Thoracic aorta (tissue), 2 donors: ENCODE measurements around the gene DPP8. TPM values are rescaled to one million over a fixed set of nuclear protein-coding genes. Genes with fewer than 3 reads are reported as not detected.
A peak's percentile ranks its signal among the peaks of the same experiment; 100 is the strongest.

ENCODE experiments used
- ATAC-seq: fragments of 150-250 bp; one replicate; pipeline ENCODE4 v1.8.0; 2017; ENCODE audit warnings: low read depth; ENCODE audit not compliant: insufficient number of reproducible peaks, low FRiP score
- DNase-seq: peaks from one replicate; pipeline ENCODE4 v3.0.0-alpha.2; 2020; ENCODE audit warnings: low spot score
- H3K27ac ChIP-seq, 2 donors: fragments of 200-600 bp; sonication (generic); 1 replicate in 1 of 2; 2 replicates in 1 of 2; pipeline ENCODE4 v1.5.1; 2016; ENCODE audit warnings: mild to moderate bottlenecking in 2 of 2, moderate library complexity in 2 of 2
- H3K27me3 ChIP-seq: fragments of 200-600 bp; sonication (generic); replicated peaks from 2 replicates; pipeline ENCODE4 v1.6.0; 2016; ENCODE audit warnings: mild to moderate bottlenecking; ENCODE audit not compliant: insufficient read depth
- H3K36me3 ChIP-seq: fragments of 200-600 bp; sonication (generic); one replicate; pipeline ENCODE4 v1.5.1; 2016
- H3K4me1 ChIP-seq, 2 donors: fragments of 200-600 bp; sonication (generic); 1 replicate in 1 of 2; 2 replicates in 1 of 2; pipeline versions ENCODE4 v1.5.1 to v1.6.0; 2016; ENCODE audit warnings: low read depth in 2 of 2, mild to moderate bottlenecking in 1 of 2; ENCODE audit not compliant: control insufficient read depth in 1 of 2
- H3K4me3 ChIP-seq: fragments of 200-600 bp; sonication (generic); 2 replicates; pipeline ENCODE4 v1.5.1; 2016; ENCODE audit warnings: mild to moderate bottlenecking
- H3K9me3 ChIP-seq: fragments of 200-600 bp; sonication (generic); 2 replicates; pipeline ENCODE4 v1.5.1; 2016
- total RNA-seq, 2 donors: library from RNA; depleted of rRNA; stranded (reverse); fragments of >200 nt; gene quantifications; one replicate each; pipeline versions ENCODE4 v1.1.0 to v1.2.3, GENCODE V29; 2016
- TF ChIP-seq, protein P1 (sequence below): fragments of 200-600 bp; sonication (generic); IDR thresholded peaks from one replicate; pipeline ENCODE4 v1.5.1; 2019; ENCODE audit warnings: antibody characterized with exemption

The DPP8 gene
- total RNA-seq, 2 donors from 2014 or later, result 38.3 to 58.0 TPM

DNA sequence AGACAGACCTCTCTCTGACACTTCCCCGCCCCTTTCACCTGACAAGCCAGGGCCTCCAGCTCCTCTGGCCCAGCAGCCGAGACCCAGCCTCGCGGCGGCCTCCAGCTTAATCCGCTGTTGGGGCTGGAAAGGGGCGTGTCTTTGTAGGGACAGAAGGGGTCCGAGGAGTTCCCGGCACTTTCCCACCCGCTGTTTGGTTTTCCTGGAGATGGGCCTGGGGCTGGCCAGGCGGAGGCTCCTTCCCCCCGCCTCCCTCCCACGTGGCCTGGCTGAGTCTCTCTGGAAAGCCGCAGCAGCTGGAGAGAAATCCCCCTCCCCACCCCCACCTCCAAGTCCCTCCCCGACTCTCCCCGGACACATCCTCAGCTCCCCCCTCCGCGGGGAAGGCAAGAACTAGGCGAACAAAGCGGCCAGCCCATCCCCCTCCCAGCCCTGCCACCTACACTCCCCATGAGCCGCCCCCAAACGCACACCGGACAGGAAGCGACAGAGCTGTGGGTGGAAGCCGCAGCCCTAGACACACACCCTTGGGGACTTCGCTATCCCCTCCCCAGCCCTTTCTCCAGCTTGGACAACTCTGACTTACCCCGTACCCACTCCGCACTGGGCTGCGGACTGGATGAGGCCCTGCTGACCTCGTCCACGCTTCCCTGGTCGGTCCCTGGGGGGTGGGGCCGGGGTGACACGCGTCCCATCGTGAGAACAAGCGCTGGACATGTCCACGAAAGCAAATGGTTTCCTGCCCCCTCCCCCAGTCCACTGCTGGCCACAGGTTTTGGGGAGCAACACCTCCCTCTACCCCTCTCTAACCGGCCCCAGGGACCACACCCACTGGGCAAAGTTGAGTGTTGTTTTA is 95.9 kb downstream of the DPP8 start:
- ATAC-seq (no peak), DNase-seq (no peak)
- Histone ChIP-seq H3K27me3 (no peaks in the 10 kb centered on the region), H3K4me3 (peak overlapping the region; percentile 76), H3K27ac (no peak overlapping the region), H3K36me3 (no peaks in the 10 kb centered on the region), H3K4me1 (peaks cover 12 to 15% of the 10 kb centered on the region in 2 donors), H3K9me3 (no peaks in the 10 kb centered on the region)
- TF ChIP-seq, protein P1, sequence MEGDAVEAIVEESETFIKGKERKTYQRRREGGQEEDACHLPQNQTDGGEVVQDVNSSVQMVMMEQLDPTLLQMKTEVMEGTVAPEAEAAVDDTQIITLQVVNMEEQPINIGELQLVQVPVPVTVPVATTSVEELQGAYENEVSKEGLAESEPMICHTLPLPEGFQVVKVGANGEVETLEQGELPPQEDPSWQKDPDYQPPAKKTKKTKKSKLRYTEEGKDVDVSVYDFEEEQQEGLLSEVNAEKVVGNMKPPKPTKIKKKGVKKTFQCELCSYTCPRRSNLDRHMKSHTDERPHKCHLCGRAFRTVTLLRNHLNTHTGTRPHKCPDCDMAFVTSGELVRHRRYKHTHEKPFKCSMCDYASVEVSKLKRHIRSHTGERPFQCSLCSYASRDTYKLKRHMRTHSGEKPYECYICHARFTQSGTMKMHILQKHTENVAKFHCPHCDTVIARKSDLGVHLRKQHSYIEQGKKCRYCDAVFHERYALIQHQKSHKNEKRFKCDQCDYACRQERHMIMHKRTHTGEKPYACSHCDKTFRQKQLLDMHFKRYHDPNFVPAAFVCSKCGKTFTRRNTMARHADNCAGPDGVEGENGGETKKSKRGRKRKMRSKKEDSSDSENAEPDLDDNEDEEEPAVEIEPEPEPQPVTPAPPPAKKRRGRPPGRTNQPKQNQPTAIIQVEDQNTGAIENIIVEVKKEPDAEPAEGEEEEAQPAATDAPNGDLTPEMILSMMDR, result no peak

DNA sequence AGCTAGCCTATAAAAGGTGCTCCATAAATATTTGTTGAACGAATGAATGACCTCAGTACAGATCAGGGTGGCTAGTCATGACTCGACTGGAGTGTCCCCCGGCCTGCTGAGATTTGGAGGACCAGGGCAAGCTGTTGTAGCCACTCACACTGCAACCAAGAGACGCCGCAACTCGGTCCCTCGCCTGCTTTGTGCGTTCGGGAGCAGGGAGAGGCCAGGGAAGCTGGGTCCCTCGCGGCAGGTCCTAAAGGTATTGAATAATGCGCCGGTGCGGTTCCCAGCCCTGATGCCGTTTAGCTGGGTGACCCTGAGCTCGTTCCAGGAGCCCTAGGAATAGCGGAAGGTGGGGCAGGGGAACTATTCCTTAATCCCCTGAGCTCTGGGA is 96.5 kb downstream of the DPP8 start:
- ATAC-seq (no peak), DNase-seq (no peak)
- Histone ChIP-seq H3K4me3 (peak overlapping the region; percentile 76), H3K9me3 (no peaks in the 10 kb centered on the region), H3K4me1 (peaks cover 12 to 15% of the 10 kb centered on the region in 2 donors), H3K27ac (no peak overlapping the region), H3K27me3 (no peaks in the 10 kb centered on the region), H3K36me3 (no peaks in the 10 kb centered on the region)
- TF ChIP-seq, protein P1, result no peak

DNA sequence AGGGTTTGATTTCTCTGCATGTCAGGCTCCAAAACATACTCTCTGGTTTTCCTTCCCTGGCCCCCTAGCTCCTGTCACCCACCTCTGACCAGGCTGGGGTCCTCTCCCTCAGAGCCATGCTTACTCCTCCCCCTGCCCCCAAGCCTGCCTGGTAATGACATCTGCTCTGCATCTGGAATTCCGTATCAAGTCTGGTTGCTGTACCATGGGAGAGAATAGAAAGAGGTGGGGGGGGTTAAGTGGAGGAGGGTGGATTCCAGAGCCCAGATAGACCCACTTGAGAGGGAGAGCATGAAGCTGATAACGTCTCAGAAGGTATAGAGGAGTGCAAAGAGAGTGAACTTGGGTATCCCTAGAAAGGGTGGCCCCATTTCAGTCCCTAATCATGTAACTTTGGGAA is 98.9 kb downstream of the DPP8 start:
- DNase-seq, result no peak

DNA sequence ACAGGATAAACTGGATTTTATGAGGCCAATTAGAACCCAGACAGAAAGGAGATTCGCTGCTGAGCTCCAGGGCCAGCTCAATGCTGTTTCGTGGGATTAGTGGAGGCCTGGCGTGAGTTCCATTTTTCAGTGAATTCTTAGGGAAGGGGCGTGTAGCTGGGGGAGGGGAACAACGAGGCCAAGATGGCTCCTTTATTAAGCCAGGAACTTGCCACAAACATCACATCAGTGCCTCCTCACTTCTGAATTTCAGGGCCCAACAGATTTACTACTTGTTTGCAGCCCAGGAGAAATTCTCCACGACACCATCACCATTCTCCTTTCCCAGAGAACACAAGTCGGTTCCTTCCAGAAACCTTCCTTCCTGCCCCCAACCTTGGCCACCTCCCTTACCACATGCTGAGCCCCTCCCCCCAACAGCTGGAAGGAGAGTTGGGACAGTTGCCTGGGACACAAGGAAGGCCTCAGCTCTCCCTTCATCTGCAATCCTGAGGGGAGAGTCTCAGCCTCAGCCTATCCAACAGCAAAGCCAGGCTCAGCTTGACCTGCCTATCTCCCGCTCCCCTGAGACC is 100.6 kb downstream of the DPP8 start:
- Histone ChIP-seq H3K27me3 (no peaks in the 10 kb centered on the region), H3K4me1 (peaks cover 11 to 12% of the 10 kb centered on the region in 2 donors), H3K27ac (no peak overlapping the region), H3K36me3 (no peaks in the 10 kb centered on the region), H3K4me3 (no peak overlapping the region), H3K9me3 (no peaks in the 10 kb centered on the region)
- ATAC-seq, result no peak
- TF ChIP-seq, protein P1, result no peak
- DNase-seq, result no peak

More for the DNA sequence above, 98.9 kb downstream of the DPP8 start:
- H3K27me3 ChIP-seq, result no peaks in the 10 kb centered on the region
- peaks cover 12 to 15% of the 10 kb centered on the region in 2 donors for H3K4me1 ChIP-seq
- no peak overlapping the region for H3K27ac ChIP-seq
- ATAC-seq, result no peak
- H3K9me3 ChIP-seq, result no peaks in the 10 kb centered on the region
- H3K36me3 ChIP-seq, result no peaks in the 10 kb centered on the region
- TF ChIP-seq, protein P1, result no peak
- H3K4me3 ChIP-seq, result no peak overlapping the region

DNA sequence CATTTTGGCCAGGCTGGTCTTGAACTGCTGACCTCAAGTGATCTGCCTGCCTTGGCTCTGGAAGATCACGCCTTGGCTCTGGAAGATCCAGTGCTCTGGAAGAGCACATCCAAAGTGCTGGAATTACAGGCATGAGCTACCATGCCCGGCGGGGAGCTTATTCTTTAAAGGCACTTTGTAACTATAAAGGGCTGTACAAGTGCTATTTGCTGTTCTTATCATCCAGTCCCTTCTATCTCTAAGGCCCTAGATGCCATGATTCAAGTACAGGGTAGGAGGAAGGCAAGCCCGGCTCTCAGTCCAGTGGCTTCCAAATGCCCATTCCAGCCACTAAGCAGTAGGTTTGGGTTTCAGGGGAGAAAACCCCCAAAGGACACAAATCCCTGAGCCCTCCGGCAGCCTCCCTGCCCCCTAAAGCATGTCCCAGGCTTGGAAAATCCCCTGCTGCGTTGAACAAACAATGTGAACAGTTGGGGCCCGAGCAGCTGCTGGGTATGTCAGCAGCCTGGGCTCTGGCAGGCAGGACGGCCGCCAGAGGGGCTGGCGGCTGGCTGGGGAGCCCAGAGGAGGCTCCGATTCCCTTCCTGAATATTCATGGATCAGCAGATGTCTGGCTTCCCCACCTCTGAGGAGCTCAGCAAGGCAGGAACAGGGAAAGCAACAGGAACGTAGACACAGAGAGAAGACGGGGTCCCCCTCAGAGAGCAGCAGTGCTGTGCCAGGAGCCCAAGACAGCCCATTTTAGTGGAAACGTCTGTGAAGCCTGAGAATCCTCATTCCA is 102.5 kb downstream of the DPP8 start:
- Histone ChIP-seq H3K4me1 (no peaks in the 10 kb centered on the region), H3K27ac (no peak overlapping the region), H3K4me3 (no peak overlapping the region), H3K9me3 (no peaks in the 10 kb centered on the region), H3K27me3 (no peaks in the 10 kb centered on the region), H3K36me3 (no peaks in the 10 kb centered on the region)
- ATAC-seq, result no peak
- no peak for DNase-seq
- TF ChIP-seq, protein P1, result no peak
